Pancreas (tissue), 10 donors: ENCODE data around the gene ARHGEF7. TPM values are rescaled to one million over a fixed set of nuclear protein-coding genes. Genes with fewer than 3 reads are reported as not detected.
"Not testable (repeated sequence)": the region's sequence is repeated elsewhere in the genome, so short reads cannot be mapped to it uniquely, and the experiment has no call there.

Source experiments
- ATAC-seq, 4 donors: fragments of 200-7000 bp; cut with Tn5 transposase; one replicate each; pipeline versions ENCODE4 v1.8.0 to v1.9.1; 2020; ENCODE audit warnings: mild to moderate bottlenecking in 4 of 4, moderate library complexity in 4 of 4
- DNase-seq, 6 donors: peaks; one replicate each; pipeline ENCODE4 v3.0.0-alpha.2; 2020
- FAIRE-seq: peaks from 2 replicates; lab custom pipeline; 2012; peaks lifted over from hg19 to GRCh38; lab: Jason Lieb, UNC
- H3K27ac ChIP-seq, 4 donors: fragments of 200-600 bp; sonication (generic); 1 replicate in 3 of 4; 2 replicates in 1 of 4; pipeline versions ENCODE4 v1.5.0 to v1.8.0; 2020
- H3K27me3 ChIP-seq, 4 donors: fragments of 200-600 bp; one replicate each; pipeline ENCODE4 v1.8.0; 2021
- H3K36me3 ChIP-seq, 3 donors: fragments of 200-600 bp; sonication (generic) in 1 of 3; one replicate each; pipeline versions ENCODE4 v1.5.0 to v1.8.0; 2020 to 2021
- H3K4me1 ChIP-seq, 3 donors: fragments of 200-600 bp; one replicate each; pipeline ENCODE4 v1.8.0; 2021
- H3K4me3 ChIP-seq, 4 donors: fragments of 200-600 bp; sonication (generic) in 2 of 4; one replicate each; pipeline versions ENCODE4 v1.5.0 to v1.8.0; 2020 to 2021
- H3K9me3 ChIP-seq, 4 donors: fragments of 200-600 bp; one replicate each; pipeline ENCODE4 v1.8.0; 2021
- CTCF ChIP-seq, 4 donors: fragments of 200-600 bp; sonication (generic) in 3 of 4; IDR thresholded peaks; one replicate each; pipeline versions ENCODE4 v1.5.0 to v1.8.0; 2021; ENCODE audit warnings: antibody characterized with exemption in 4 of 4
- WGBS, 2 donors: extraction: QIAGEN DNeasy Blood & Tissue Kit; methylation state at CpG; one replicate each; pipeline ENCODE4 v1.1.7; 2013; 5-methylcytosine and 5-hydroxymethylcytosine counted together
- intact Hi-C, 3 donors: fragments of 100-400 bp; cut with DNase I; formaldehyde crosslinking; loops; one replicate each; pipeline versions ENCODE4 v1.11.1 to v1.14.2; 2022
- polyA plus RNA-seq, 2 donors: library from polyadenylated mRNA; stranded (reverse); fragments of 200-250 nt; gene quantifications; one replicate each; pipeline ENCODE4 v1.2.3, GENCODE V29; 2013
- total RNA-seq, 6 donors: library from RNA; stranded (reverse); fragmentation: NEBNext Ultra II Directional in 4 of 6; extraction: Animal tissue kit (Norgen Biotek cat#: 25700) in 4 of 6; gene quantifications; one replicate each; pipeline versions ENCODE4 v1.2.1 to v1.2.4, GENCODE V29; 2021 to 2023
- donor health status: healthy with polysubstance abuse.
- donor health status: DM: no; HTN: no; CAD: no; lungs with moderate emphysema.
- donor health status: DM: no; HTN: no; CAD: no.
- donor health status: control.
- donor health status: control.
- donor health status: Bipolar disorder and iron deficiency.
- donor health status: DM: yes; HTN: yes; CAD: no.
- donor health status: DM: no; HTN: no; CAD: no.
- donor health status: DM: no; HTN: no; CAD: no.
- donor health status: DM: yes; HTN: yes; CAD: no.

Gene ARHGEF7
- total and polyA plus RNA-seq, 8 donors = 13.4 to 37.7 (median 22.2) TPM

GRCh38 chr13:111256458-111256857 is 141.3 kb downstream of the ARHGEF7 start:
- no peak for FAIRE-seq
- H3K27ac ChIP-seq = no peak overlapping the region
- intact Hi-C loops = no loop called here
- no peaks in the 10 kb centered on the region for H3K9me3 ChIP-seq
- no peak for ATAC-seq
- no peak for TF ChIP-seq CTCF (IDR thresholded peaks at IDR 0.05)
- peaks cover 0 to 6% (median 0%) of the 10 kb centered on the region in 3 donors for H3K4me1 ChIP-seq
- 96 to 97% methylated on average over 8 of the region's 8 CpGs for WGBS, 2 donors
- H3K36me3 ChIP-seq = peaks cover 0 to 15% (median 4%) of the 10 kb centered on the region in 3 donors
- no peaks in the 10 kb centered on the region for H3K27me3 ChIP-seq
- no peak overlapping the region for H3K4me3 ChIP-seq
- no peak for DNase-seq

DNA sequence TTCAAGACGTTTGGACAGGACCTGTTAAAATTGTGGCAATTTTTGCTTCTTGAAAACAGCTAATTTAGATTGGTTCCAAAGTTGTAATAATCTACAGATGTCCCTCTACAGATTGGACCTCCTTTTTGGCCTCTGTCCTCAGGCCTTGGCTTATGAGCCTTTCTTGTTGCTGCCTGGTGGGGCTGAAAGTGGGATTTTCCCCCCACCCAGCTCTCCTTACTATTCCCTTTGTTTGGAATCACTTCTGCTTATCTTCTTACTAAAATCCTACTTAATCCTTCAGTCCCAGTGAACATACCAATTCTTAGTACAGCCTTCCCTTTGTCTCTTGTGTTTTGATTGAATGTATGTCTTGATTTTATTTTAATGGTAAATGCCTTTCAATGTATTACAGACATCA is 141.8 kb downstream of the ARHGEF7 start:
- no peak for TF ChIP-seq CTCF (IDR thresholded peaks at IDR 0.05)
- intact Hi-C loops = no loop called here
- 52 to 71% methylated on average over 1 of the region's 1 CpG for WGBS, 2 donors
- ATAC-seq (no peak), DNase-seq (no peak), FAIRE-seq (no peak)
- Histone ChIP-seq H3K36me3 (peaks cover 0 to 15% (median 4%) of the 10 kb centered on the region in 3 donors), H3K27ac (no peak overlapping the region), H3K4me1 (peaks cover 0 to 6% (median 0%) of the 10 kb centered on the region in 3 donors), H3K27me3 (no peaks in the 10 kb centered on the region), H3K4me3 (no peak overlapping the region), H3K9me3 (no peaks in the 10 kb centered on the region)

- intact Hi-C loops, H3K4me3 ChIP-seq, DNase-seq, FAIRE-seq, H3K27ac ChIP-seq, ATAC-seq, H3K27me3 ChIP-seq, H3K4me1 ChIP-seq, H3K9me3 ChIP-seq: not testable (repeated sequence)
- WGBS, 2 donors = 94 to 99% methylated on average over 2 of the region's 2 CpGs
- peaks cover 0 to 15% (median 4%) of the 10 kb centered on the region in 3 donors for H3K36me3 ChIP-seq
These were observed 142.8 kb downstream of the ARHGEF7 start for GRCh38 chr13:111257899-111258298.

DNA sequence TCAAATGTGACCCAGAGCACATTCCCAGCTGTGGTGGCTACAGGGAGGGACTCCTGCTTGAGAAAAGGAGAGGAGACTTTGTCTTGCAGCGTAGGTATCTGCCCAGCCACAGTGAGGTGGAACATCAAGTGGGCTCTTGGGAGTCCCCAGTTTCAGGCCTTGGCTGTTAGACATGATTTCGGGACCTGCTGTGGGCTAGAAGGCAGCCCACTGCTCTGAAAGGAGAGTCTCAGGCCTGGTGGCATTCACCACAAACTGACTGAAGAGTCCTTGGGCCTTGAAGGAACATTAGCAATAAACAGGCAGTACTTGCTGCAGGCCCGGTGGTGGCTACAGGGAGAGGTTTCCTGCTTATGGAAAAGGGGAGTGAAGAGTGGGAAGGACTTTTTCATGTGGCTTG is 143.5 kb downstream of the ARHGEF7 start:
- H3K27me3 ChIP-seq = no peaks in the 10 kb centered on the region
- peaks cover 0 to 15% (median 4%) of the 10 kb centered on the region in 3 donors for H3K36me3 ChIP-seq
- no peak overlapping the region for H3K27ac ChIP-seq
- H3K4me1 ChIP-seq = no peaks in the 10 kb centered on the region
- WGBS, 2 donors = 97 to 99% methylated on average over 3 of the region's 3 CpGs
- DNase-seq (no peak), FAIRE-seq (no peak), ATAC-seq (no peak)
- no peaks in the 10 kb centered on the region for H3K9me3 ChIP-seq
- H3K4me3 ChIP-seq = no peak overlapping the region
- TF ChIP-seq CTCF (IDR thresholded peaks at IDR 0.05) = no peak
- intact Hi-C loops = no loop called here

DNA sequence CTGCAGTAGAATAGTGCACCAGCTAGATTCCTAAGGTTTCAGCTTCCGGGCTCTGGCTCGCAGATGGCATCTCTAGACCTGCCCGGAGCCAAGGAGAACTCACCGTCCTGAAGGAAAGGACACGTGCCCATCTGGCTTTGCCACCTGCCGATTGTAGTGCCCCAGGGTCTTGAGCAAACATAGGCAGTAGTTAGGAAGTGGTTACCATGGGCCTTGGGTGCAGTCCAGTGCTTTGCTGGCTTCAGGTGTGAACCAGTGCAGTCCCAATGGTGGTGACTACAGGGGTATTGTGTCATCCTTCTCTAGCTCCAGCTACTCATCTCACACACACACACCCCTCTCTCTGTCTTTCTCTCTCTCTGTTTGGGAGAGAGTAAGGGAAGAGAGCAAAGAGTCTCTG is 143.9 kb downstream of the ARHGEF7 start:
- FAIRE-seq (no peak), ATAC-seq (no peak), DNase-seq (no peak)
- intact Hi-C loops = no loop called here
- Histone ChIP-seq H3K4me1 (no peaks in the 10 kb centered on the region), H3K36me3 (peaks cover 0 to 15% (median 4%) of the 10 kb centered on the region in 3 donors), H3K27me3 (no peaks in the 10 kb centered on the region), H3K27ac (no peak overlapping the region), H3K4me3 (no peak overlapping the region), H3K9me3 (no peaks in the 10 kb centered on the region)
- TF ChIP-seq CTCF (IDR thresholded peaks at IDR 0.05) = no peak
- WGBS, 2 donors = 96 to 98% methylated on average over 6 of the region's 6 CpGs
